H4 (cell line): ENCODE measurements around the gene ZNF140. TPM values are rescaled to one million over a fixed set of nuclear protein-coding genes. Genes with fewer than 3 reads are reported as not detected.

Source experiments
- DNase-seq: peaks from one replicate; pipeline ENCODE4 v3.0.0-alpha.2; 2015; ENCODE audit warnings: low spot score
- total RNA-seq: library from RNA; depleted of rRNA; stranded (reverse); fragments of >200 nt; shearing (Covaris generic); gene quantifications from 2 replicates; pipeline ENCODE4 v1.2.3, GENCODE V29; 2014; rRNA removed

The ZNF140 gene
- total RNA-seq, 1 experiment from 2014 or later, result 17.0 TPM

DNA sequence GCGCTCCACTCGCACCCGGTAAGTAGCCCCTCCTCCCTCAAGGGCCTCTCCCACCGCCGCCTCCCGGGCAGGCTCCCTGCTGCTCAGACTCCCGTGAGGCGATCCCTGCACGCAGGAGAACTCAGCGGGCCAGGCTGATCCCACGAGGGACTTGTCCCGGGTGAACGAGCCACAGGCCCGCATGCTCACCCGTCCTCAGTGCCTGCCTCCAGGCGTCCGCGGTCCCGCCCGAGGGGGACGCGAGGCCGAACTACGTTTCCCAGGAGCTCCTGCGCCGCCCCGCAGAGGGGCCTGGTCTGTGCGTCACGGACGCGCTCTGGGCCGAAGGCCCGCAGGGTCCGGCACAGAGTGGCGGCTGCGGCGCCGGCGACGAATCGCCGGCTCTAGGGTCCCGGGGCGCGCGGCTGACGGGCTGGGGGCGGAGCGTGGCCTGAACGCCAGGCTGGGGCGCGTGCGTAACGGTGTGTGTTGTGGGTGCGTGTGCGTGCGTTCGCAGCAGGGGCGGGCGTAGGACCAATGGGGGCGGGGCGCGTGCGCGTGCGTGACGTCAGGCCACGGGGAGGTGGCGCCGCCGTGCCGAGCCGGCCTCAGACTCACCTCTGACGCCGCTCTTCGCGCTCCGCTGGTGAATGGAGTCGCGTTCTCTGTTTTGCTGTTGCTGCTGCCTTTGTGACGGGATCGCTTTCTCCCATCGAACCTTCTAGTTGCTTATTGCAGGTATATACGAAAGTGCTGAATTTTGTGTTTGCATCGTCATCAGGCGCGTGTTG lies 49.5 kb downstream of the ZNF140 start, which contains the start of the genes ZNF10 and ZNF891:
Gene ZNF10, plus strand, starts transcription at position 590 of the 770 bp plus-strand sequence. CDS start 13,866 bp downstream, outside the sequence.
Gene ZNF891, minus strand, starts transcription at position 237 of the 770 bp plus-strand sequence. CDS start 8,356 bp downstream, outside the sequence.
- peak; percentile 91 for DNase-seq

DNA sequence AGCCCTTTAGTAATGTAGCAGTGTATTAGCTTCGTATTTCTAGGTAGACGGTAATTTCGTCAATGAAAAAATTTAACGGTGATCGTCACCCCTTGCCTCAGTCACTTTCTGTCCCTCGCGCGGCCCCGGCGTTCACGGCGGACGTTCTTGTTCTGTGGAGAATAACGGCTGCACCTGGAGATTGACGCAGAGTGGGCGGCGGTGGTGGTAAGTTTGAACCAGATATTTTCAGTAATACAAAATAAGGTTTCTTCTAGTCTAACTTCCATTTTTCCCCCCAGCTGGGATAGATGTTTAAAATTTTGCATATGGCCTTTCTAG lies 50.0 kb downstream of the ZNF140 start:
- DNase-seq, result no peak

DNA sequence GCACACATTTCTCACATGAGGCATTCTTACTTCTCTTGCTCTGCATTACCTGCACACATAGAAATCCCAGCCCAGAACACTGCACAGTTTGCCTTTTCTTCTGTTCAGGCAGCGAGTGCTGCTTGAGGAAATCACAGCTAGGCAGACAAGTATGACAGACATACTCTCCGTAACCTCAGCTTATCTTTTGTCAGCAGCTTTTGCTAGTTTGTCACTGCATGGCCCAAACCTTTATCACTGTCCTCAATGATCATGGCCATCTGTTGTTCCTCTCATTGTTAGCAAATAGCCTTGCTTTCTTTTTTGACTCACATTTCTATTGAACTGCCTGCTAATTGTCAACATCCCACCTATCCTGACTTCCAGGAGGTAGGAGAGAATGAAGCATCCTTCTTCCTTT lies 55.0 kb downstream of the ZNF140 start:
- DNase-seq, result no peak

GRCh38 chr12:133145981-133146380 lies 65.3 kb downstream of the ZNF140 start:
- no peak for DNase-seq

GRCh38 chr12:133156125-133156690 lies 75.5 kb downstream of the ZNF140 start:
- no peak for DNase-seq

Other genes starting within 250 kb of the ZNF140 start
- gene CHFR, start 193.3 kb upstream of the ZNF140 start, total RNA-seq, result 6.4 and 11.9 TPM in 2 replicates
- 1.3 and 4.2 TPM in 2 replicates for gene ZNF605, start 124.6 kb upstream of the ZNF140 start, total RNA-seq
- 4.1 TPM in 2 replicates for gene ZNF26, start 94.6 kb upstream of the ZNF140 start, total RNA-seq
- gene ZNF84, start 43.4 kb upstream of the ZNF140 start, total RNA-seq, result 7.6 and 9.0 TPM in 2 replicates
- gene ZNF891, start 49.4 kb downstream of the ZNF140 start, total RNA-seq, result 0.43 and 0.47 TPM in 2 replicates
- gene ZNF10, start 49.7 kb downstream of the ZNF140 start, total RNA-seq, result 1.4 and 3.0 TPM in 2 replicates
- 12.9 and 16.9 TPM in 2 replicates for gene ZNF268, start 100.6 kb downstream of the ZNF140 start, total RNA-seq
- not detected in 2 replicates for gene ANHX, start 155.0 kb downstream of the ZNF140 start, total RNA-seq